HG03520 (cell line): ENCODE data around the gene SIMC1.
"Not testable (repeated sequence)": the region's sequence is repeated elsewhere in the genome, so short reads cannot be mapped to it uniquely, and the experiment has no call there.

Experiments
- ATAC-seq: cut with Tn5 transposase; IDR thresholded peaks from one replicate; pipeline ENCODE4 v1.9.1; 2021; ENCODE audit warnings: mild to moderate bottlenecking, moderate library complexity; ENCODE audit not compliant: unreplicated experiment

Gene SIMC1

DNA sequence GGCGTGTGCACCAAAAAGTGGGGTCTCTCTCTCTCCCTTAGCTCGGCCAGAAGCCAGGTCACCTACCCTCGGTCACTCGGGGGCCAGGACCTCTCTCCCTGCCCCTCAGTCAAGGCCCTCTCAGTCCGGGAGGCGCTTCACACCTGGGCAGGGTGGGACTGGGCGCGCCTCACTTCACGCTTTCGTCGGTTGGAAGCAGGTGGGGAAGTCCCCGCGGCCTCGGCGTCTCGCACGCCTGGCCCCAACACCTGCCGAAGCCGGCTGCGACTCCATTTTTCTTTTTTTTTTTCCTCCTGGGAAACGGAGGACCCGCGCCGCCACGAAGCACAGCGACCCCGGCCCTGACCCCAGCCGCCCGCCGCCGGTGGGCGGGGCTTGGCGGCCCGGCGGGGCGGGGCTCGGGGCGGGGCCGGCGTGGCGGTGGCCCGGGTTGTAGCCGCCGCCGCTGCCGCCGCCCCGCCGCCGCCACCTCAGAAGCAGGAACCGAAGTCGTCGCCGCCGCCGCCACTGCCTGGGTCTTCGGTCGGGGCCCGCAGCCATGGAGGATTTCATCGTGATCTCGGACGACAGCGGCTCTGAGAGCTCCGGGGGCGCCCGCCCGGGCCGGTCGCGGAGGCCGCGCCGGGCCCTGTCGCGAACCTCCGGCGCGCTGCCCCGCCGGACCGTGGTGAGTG is at the start of gene SIMC1:
SIMC1 (plus strand) TSS at position 454 of the 674 bp plus-strand sequence; CDS start at position 539, 85 bp downstream.
- ATAC-seq = peak; percentile 55

DNA sequence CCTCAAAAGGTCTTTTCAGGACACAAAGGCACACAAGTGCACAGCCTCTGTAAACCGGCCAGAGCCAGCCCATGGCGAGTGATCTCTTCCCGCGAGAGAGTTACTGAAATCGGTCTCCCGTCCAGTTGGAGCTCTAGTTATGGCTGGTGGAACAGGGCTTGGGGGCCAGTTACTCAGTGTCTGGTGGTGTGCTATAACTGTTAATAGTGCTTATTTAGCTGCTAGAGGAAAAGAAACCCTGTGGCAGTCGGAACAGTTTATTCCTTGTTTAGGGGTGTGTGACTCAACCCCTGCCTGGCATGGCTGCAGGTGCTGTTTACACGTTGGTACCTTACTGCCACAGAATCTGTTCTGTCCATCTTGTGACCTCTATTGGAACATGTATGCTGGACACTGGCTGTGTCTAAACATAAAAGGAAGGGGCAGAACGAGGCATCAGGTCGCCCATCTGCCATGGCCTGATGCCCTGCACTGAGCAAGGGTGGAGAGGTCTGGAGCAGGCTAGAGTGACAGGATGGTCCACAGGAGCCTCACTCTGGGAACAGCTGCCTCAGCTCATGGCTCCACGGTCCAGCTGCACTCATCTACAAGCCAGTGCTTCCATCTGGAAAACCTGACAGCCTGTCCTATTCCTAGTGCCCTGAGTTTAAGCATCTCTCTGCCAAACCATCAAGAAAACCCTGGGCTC is 49.6 kb upstream of the SIMC1 start:
- ATAC-seq = no peak

DNA sequence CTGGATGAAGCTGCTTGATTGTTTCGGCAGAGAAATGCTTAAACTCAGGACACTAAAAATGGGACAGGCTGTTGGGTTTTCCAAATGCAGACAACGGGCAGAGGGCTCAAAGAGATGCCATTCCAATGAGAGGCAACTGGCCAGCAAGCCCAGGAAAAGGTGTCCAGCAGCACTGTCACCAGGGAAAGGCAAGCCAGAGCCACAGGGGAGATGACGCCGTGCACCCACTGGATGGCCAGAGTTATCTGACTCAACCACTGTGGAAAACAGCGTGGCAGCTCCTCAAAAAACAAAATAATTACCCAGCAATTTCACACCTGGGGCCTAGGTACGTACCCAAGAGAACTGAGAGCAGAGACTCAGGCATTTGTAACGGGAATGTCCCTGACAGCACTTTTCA is 48.4 kb upstream of the SIMC1 start:
- ATAC-seq = no peak

DNA sequence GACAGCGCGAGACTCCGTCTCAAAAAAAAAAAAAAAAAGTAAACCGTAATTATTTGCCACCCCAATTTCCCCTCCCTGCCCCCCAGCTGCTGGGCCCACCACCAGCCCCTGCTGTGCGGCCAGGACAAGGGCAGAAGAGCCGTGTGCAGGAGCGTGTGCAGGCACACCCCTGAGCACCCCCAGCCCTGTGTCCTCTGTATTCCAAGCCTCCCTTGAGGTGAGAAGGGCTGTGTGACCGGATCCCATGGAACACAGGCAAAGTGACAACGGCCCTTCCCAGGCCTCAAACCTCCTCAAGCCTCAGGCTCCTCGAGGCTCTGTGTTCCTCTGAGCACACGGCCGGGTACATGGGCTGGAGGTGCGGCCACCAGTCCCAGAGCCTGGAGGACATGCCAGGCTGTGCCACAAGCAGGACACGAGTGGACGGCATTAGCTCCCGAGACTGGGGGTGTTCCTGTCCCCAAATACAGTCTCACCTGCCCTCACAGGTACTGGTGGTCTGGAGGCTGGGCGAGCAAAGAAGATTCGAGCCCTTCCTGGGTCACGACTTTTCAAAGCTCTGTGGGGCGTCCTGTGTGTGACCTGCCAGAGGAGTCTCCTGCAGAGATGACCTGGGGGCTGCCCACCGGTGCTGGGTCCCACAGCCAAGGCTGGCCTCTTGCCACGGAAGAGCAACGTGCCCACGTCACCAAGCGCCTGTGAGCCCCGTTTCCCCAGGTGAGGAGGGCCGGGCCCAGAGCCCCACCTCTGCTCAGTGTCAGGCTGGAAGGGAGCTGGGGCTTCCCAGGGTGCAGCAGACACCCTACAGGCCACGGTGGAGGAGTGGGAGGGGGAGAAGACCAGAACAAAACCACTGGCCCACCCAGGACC is 47.1 kb upstream of the SIMC1 start:
- ATAC-seq = no peak

DNA sequence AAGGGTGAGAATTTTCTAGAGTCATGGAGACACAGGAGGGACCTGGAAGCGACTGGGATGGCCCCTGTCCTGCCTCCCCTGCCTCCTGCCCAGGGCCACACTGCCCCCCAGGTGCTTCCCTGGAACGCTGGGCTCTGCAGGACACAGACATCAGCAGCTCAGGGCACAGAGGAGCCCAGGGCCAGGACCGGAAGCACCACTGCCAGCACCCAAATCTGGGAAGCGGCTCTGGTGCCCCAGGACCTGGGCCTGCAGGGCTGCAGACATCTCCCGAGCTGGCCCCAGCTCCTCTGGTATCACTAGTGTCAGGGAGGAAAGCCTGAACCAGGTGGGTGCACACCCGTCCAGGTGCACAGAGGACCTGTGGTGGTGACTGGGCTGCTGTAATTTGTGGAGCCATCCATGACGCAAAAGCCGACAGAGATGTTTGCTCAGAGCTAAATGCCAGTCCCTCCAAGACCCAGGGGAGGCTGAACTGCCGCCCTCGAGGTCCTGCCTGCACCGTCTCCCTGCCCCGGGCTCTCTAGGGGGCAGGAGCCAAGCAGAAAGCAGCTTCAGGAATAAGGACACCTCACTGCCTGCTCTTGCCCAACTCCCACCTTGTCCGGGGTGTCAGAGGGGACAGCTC is 46.0 kb upstream of the SIMC1 start:
- no peak for ATAC-seq

DNA sequence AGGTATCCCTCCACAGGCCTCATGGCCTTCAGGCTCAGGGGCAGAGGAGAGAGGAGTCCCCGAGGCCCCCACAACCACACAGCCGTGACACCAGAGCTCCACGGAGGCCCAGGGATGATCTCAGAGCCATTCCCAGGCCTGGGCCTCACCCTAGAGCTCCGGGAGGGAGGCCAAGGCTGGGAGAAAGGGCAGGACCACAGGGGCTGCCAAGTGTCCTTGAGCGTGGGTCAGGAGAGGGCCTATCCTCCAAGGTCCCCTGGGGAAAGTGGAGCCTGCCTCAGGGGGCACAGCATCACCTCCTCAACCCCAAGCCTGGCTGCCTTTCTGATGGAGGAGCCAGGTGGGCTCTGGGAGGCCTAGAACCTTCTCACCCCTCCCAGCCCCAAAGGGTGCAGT is 45.5 kb upstream of the SIMC1 start:
- not testable (repeated sequence) for ATAC-seq

DNA sequence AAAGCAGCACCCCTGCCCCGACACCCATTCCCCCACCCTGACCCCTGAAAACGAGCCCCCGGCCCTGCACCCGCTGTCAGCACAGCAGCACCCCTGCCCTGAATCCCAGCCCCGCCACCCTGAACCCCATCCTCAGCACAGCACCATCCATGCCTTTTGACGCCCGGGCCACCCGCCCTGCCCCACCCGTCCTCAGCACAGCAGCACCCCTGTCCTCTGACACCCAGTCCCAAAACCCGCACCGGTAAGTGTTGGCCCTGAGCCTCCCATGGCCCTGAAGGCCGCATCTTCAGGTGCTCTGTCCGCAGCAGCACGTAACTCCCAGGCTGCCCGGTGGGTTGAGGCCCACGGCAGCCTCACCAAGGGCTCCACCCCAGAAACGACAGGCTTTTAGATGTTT is 44.6 kb upstream of the SIMC1 start:
- ATAC-seq = not testable (repeated sequence)

DNA sequence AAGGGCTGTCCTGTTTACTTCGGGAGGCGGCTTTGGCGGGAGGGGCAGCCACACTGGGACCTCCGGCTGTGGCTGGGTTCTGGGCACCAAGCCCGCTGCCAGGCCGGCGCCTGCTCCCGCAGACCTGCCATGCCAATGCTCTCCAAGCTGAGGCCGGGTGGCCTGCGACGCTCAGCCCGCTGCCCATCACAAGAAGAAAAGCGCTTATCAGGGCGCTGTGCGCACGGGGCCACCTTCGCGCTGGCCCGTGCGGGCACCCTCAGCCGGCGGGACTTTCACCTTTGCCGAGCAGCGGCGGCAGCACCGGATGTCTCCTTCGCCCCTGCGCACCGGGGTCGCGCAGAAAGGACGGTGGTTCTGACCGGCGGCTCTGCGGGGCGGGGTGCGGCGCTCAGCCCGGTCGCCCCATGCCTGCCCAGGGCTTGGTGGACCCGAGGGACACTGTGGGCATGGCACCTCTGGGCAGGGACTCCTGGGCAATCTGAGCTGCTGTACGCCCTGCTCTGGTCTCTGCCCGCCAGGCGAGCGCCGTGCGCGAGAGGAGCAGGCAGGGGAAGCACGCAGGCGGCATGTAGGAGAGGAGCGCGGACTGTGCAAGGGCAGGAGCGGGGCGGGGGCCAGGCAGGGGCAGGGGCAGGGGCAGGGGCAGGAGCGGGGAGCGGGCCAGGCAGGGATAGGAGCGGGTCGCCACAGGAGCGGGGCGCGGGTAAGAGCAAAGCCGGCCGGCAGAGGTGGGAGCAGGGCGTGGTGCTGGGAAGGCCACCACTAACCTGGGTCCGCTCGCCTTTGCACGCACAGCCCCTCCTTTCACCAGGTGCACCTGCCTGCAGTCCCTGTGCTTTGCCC is 43.8 kb upstream of the SIMC1 start:
- ATAC-seq = not testable (repeated sequence)

DNA sequence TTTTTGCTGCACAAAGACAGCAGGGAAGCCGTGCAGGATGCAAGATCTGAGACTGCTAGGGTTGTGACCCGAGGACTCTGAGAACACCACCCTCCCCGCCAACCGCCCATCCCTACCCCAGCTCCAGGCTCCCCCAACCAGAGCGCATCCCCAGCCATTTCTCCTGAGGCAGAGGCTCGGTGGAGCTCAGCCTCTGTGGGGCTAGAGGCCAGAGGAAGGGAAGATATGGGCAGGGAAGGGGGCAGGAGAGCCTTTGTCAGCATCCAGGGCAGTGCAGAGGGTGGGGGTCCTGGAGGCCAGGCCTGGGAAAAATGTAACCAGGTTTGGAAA is 43.2 kb upstream of the SIMC1 start:
- ATAC-seq = not testable (repeated sequence)

DNA sequence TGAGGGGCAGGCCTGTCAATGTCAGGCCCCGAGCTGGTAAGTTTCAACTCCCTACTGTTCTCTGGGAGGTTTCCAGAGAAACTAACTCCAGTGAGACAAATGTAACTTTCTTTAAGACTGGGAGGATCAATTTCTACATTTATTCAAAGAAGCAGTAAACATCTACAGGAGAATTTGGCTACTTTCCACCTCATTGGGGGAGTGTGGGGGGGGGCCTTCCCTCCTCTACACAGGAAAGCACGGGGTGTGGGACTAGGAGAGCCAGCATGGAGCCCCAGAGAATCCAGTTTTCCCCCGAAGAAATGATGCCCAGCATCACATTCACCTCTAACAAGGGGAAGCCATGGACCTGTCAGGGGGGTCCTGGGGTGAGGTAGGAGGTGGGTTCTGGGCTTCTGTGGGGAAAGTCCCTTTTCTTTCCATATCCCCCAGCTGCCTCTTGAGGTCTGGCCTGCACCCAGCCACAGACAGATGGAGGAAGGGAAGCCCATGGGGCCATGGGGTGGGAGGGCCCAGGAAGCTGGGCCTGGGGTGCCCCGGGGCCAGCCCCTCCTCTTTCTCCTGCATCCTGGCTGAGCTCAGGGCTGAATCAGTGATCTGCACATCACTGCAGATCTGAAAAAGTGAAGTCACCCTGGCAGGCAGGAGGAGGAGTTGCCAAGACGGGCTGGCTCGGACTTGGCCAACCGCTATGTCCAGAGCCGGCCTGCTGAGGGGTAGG is 42.6 kb upstream of the SIMC1 start:
- ATAC-seq = not testable (repeated sequence)

DNA sequence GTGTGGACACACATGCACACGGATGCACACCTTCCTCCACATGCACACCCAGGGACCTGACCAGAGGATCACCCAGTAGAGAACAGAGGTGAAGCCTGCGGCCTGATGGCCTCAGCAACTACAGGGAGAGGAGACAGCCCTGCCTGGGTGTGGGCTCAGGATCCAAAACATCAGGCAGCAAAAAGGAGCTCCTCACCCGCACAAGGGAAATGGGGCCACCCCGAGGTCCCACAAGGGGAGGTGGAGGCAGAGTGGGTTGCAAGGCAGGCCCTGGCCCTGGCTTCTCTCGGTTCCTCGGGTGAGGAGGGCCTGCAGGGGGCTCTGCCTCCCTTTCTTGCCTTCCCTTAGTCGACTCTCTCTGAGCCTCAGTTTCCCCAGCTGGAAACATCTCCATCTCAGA is 41.4 kb upstream of the SIMC1 start:
- ATAC-seq = not testable (repeated sequence)

DNA sequence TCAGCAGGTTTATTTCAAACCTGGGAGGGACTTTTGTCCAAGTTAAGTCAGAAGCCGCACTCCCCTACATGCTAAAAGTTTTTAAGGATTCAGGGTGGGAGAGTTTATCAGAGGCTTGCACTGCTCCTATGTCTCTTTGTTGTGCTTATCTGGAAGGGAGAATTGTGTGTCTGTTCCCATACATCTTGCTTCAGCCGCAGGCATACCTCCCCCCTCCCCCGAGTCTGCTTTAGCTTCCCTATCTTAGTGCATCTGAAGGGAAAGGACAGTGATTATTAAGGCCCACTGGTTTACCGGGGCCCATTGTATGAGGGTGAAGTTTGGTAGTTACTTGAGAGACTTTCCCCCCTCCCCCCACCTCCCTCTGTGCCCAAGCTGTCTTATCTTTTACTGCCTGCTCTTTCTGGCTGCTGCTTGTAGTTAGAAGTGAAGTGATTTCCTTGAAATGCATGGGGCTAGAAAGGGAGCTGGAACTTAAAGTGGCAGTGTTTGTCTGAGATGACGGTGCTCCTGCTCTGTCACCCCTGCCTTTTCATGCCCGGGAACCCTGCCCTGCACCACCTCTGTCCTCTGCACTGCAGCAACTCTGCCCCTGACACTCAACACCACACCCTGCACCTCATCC is 40.9 kb upstream of the SIMC1 start:
- not testable (repeated sequence) for ATAC-seq

DNA sequence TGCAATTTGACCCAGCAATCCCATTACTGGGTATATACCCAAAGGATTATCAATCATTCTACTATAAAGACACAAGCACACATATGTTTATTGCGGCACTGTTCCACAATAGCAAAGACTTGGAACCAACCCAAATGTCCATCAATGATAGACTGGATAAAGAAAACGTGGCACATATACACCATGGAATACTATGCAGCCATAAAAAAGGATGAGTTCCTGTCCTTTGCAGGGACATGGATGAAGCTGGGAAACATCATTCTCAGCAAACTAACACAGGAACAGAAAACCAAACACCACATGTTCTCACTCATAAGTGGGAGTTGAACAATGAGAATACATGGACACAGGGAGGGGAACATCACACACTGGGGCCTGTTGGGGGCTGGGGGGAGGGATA is 39.9 kb upstream of the SIMC1 start:
- not testable (repeated sequence) for ATAC-seq

DNA sequence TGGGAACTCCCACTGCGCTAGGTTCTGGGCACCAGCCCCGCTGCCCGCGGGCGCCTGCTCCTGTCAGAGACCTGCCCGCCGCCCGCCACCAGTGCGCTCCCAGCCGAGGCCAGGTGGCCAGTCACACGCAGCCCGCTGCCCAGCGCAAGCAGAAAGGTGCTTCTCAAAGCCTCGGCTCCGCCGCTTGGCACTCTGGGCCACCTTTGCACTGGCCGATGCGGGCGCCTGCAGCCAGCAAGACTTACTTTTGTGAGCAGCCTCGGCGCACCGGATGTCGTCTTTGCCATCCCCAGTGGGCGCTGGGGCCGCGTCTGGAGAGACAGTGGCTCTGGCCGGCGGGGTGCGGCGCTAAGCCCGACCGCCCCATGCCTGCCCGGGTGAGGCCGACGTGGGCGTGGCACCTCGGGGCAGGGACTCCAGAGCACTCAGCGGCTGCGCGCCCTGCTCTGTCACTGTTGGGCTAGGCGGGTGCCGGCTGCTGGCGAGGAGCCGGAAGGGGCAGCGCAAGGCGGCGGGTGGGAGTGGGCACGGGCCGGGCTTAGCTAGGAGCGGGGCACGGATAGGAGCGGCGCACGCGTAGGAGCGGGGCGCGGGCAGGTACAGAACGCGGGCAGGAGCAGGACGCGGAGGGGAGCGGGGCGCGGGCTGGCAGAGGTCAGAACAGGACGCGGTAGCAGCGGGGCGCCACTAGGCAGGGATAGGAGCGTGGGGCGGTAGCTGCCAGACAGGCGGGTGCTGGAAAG is 39.1 kb upstream of the SIMC1 start:
- not testable (repeated sequence) for ATAC-seq

DNA sequence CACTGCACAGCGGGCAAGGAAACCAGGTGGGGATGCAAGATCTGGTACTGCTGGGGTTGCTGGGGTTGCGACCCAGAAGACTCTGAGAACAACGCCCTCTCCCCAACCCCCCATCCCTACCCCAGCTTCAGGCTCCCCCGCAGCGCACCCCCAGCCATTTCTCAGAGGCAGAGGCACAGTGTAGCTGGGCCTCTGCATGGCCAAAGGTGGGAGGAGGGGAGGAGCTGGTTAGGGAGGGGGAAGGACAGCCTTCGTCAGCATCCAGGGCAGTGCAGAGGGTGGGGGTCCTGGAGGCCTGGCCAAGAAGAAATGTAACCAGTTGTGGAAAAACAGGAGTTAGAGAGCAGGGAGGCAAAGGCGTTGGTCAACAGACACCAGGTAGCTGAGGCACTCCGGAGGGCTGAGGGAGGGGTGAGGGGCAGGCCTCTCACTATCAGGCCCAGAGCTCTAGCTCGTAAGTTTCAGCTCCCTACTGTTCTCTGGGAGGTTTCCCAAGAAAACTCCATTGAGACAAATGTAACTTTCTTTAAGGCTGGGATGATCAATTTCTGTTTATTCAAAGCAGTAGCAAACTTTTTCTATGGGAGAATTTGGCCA is 38.3 kb upstream of the SIMC1 start:
- ATAC-seq = not testable (repeated sequence)

DNA sequence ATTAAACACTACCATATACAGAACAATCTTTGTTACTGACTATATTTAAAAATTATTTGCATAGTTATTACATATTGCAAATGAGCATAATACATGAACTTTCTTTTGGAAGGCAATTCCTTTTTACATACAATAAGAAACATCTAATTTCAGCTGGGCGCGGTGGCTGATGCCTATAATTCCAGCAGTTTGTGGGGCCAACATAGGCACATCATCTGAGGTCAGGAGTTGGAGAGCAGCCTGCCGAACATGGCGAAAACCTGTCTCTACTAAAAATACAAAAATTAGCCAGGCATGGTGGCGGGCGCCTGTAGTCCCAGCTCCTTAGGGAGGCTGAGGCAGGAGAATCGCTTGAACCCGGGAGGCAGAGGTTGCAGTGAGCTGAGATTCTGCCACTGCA is 36.4 kb upstream of the SIMC1 start:
- ATAC-seq = no peak

DNA sequence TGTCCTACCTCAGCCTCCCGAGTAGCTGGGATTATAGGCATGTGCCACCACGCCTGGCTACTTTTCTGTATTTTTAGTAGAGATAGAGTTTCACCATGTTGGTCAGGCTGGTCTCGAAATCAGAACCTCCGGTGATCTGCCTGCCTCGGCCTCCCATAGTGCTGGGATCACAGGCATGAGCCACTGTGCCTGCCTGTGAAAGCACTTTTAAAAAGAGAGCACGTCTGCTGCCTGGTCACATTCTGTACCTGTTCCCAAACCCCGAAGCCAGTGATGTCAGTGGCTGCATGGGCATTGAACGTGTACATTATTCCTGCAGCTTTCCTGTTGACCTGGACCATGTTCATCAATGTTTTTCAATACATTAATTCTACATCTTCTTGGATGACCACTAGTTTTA is 35.1 kb upstream of the SIMC1 start:
- no peak for ATAC-seq

DNA sequence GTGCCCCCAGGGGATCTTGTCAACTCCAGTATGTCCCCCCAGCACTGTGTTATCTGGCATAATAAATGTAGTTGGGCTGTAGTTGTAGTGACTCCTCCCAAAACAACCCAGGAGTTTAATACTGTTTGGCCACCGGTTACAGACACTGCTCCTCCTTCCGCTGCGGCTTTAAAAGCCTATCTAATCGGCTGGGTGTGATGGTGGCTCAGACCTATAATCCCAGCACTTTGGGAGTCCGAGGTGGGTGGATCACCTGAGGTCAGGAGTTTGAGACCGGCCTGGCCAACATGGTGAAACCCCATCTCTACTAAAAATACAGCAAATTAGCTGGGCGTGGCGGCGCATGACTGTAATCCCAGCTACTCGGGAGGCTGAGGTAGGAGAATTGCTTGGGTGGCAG is 34.7 kb upstream of the SIMC1 start:
- not testable (repeated sequence) for ATAC-seq
